ENCODE measurements around the gene SLC16A10.

DNA sequence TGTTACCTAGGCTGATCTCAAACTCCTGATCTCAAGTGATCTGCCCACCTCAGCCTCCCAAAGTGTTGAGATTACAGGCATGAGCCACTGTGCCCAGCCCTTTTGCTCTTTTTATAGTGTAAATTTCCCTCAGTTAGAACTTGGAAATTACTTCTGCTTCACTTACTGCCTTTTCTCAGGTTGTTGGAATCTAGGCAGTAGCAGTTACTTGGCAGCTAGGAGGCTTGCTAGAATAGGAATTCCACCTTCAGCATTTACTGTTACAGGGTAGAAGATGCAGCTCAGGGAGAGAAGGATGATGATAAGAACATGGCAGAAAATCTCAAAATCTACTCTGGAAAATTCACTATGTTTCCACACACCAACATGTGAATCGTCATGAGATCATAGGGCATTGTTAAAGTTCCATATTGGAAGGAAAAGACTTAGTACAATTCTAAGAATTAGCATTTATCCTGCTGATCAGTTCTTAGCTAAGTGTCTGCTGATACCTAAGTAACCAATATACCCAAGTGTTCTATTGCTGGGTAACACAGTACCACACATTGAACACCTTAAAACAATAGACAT, 182.2 kb downstream of the SLC16A10 start:
- TF ChIP-seq, protein P1, sequence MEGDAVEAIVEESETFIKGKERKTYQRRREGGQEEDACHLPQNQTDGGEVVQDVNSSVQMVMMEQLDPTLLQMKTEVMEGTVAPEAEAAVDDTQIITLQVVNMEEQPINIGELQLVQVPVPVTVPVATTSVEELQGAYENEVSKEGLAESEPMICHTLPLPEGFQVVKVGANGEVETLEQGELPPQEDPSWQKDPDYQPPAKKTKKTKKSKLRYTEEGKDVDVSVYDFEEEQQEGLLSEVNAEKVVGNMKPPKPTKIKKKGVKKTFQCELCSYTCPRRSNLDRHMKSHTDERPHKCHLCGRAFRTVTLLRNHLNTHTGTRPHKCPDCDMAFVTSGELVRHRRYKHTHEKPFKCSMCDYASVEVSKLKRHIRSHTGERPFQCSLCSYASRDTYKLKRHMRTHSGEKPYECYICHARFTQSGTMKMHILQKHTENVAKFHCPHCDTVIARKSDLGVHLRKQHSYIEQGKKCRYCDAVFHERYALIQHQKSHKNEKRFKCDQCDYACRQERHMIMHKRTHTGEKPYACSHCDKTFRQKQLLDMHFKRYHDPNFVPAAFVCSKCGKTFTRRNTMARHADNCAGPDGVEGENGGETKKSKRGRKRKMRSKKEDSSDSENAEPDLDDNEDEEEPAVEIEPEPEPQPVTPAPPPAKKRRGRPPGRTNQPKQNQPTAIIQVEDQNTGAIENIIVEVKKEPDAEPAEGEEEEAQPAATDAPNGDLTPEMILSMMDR (IDR thresholded peaks at IDR 0.05), result no peak
- TF ChIP-seq POLR2A (IDR thresholded peaks at IDR 0.05), result no peak

Data from thyroid gland (tissue), 4 donors.